H1 (cell line): ENCODE measurements around the gene RAB31. TPM values are rescaled to one million over a fixed set of nuclear protein-coding genes. Genes with fewer than 3 reads are reported as not detected.

ENCODE experiments used
- CTCF ChIA-PET: fragments of 300-600 bp; sonication (Branson Sonifier 250); formaldehyde crosslinking; loops from one replicate; lab custom pipeline; 2021; ENCODE audit not compliant: partially characterized antibody; lab: Charles Lee
- POLR2A ChIA-PET: fragments of 300-600 bp; sonication (Branson Sonifier 250); formaldehyde crosslinking; loops from one replicate; lab custom pipeline; 2021; ENCODE audit warnings: inconsistent platforms; ENCODE audit not compliant: partially characterized antibody; lab: Charles Lee
- DNase-seq, 2 experiments: peaks; one replicate each; pipeline versions ENCODE4 v3.0.0 to v3.0.0-alpha.2; 2010 to 2022; ENCODE audit warnings: low spot score in 2 of 2, low read depth in 1 of 2, mixed read lengths in 1 of 2
- FAIRE-seq: peaks from 2 replicates; lab custom pipeline; 2011; peaks lifted over from hg19 to GRCh38; lab: Jason Lieb, UNC
- H2AFZ ChIP-seq: 2 replicates; pipeline ENCODE4 v1.8.1; 2012; ENCODE audit warnings: low read length, inconsistent platforms
- H2AK5ac ChIP-seq: 2 replicates; pipeline ENCODE4 v1.6.1; 2013; ENCODE audit warnings: low read depth, low read length
- H2BK120ac ChIP-seq: replicated peaks from 2 replicates; pipeline ENCODE3; 2013; ENCODE audit warnings: low read depth, low read length, inconsistent platforms
- H2BK12ac ChIP-seq: 2 replicates; pipeline ENCODE4 v1.6.1; 2013; ENCODE audit warnings: low read depth, low read length
- H2BK15ac ChIP-seq: 2 replicates; pipeline ENCODE4 v1.6.1; 2013; ENCODE audit warnings: low read length
- H2BK20ac ChIP-seq: 2 replicates; pipeline ENCODE4 v1.6.1; 2013; ENCODE audit warnings: low read length
- H2BK5ac ChIP-seq: 2 replicates; pipeline ENCODE4 v1.6.1; 2013; ENCODE audit warnings: low read depth, low read length
- H3K14ac ChIP-seq: 2 replicates; pipeline ENCODE4 v1.6.1; 2013; ENCODE audit warnings: inconsistent platforms; ENCODE audit not compliant: insufficient read length
- H3K18ac ChIP-seq: 2 replicates; pipeline ENCODE4 v1.6.1; 2013; ENCODE audit warnings: low read length; ENCODE audit errors: extremely low read depth
- H3K23ac ChIP-seq: 2 replicates; pipeline ENCODE4 v1.6.1; 2013; ENCODE audit warnings: inconsistent platforms; ENCODE audit not compliant: insufficient read length
- H3K23me2 ChIP-seq: 2 replicates; pipeline ENCODE4 v1.6.1; 2013; ENCODE audit warnings: low read depth, low read length
- H3K27ac ChIP-seq: 2 replicates; pipeline ENCODE4 v1.6.1; 2011; ENCODE audit warnings: low read depth, low read length, inconsistent platforms
- H3K27me3 ChIP-seq, 4 experiments: replicated peaks in 1 of 4; 1 replicate in 1 of 4; 2 replicates in 3 of 4; pipeline versions ENCODE4 v1.6.1 to v1.8.1; 2011 to 2013; ENCODE audit warnings: low read length in 3 of 4, mild to moderate bottlenecking in 3 of 4, inconsistent platforms in 2 of 4, mixed read lengths in 2 of 4, moderate library complexity in 1 of 4; ENCODE audit not compliant: control insufficient read depth in 3 of 4, insufficient read depth in 3 of 4; ENCODE audit errors: extremely low read depth in 1 of 4
- H3K36me3 ChIP-seq, 4 experiments: 2 replicates each; pipeline versions ENCODE4 v1.6.1 to v1.8.1; 2011 to 2013; ENCODE audit warnings: mild to moderate bottlenecking in 4 of 4, low read length in 3 of 4, moderate library complexity in 2 of 4, control low read depth in 1 of 4, inconsistent platforms in 1 of 4; ENCODE audit not compliant: insufficient read depth in 4 of 4, control insufficient read depth in 2 of 4
- H3K4ac ChIP-seq: replicated peaks from 2 replicates; pipeline ENCODE3; 2013; ENCODE audit warnings: low read length, low read depth, mixed read lengths, inconsistent platforms; ENCODE audit not compliant: insufficient read length
- H3K4me1 ChIP-seq, 4 experiments: replicated peaks in 1 of 4; 1 replicate in 1 of 4; 2 replicates in 3 of 4; pipeline versions ENCODE4 v1.6.1 to v1.8.1; 2011 to 2013; ENCODE audit warnings: low read length in 3 of 4, inconsistent platforms in 2 of 4, mixed read lengths in 1 of 4; ENCODE audit not compliant: insufficient read depth in 4 of 4, control insufficient read depth in 3 of 4
- H3K4me2 ChIP-seq, 2 experiments: 2 replicates each; pipeline versions ENCODE4 v1.6.1 to v1.8.1; 2011 to 2013; ENCODE audit warnings: low read depth in 2 of 2, low read length in 2 of 2, control low read depth in 1 of 2, inconsistent platforms in 1 of 2, mild to moderate bottlenecking in 1 of 2; ENCODE audit not compliant: insufficient read depth in 1 of 2
- H3K4me3 ChIP-seq, 4 experiments: fragments of 200-600, 300-600 bp in 1 of 4; sonication (generic), shearing (Covaris generic), sonication (Bioruptor Twin) in 1 of 4; 2 replicates each; pipeline versions ENCODE4 v1.5.1 to v1.8.1; 2011 to 2016; ENCODE audit warnings: low read length in 4 of 4, low read depth in 3 of 4, control low read depth in 2 of 4, inconsistent platforms in 2 of 4, mild to moderate bottlenecking in 2 of 4, mixed read lengths in 1 of 4, moderate library complexity in 1 of 4; ENCODE audit not compliant: insufficient read depth in 2 of 4; ENCODE audit errors: extremely low read depth in 1 of 4
- H3K56ac ChIP-seq: replicated peaks from 2 replicates; pipeline ENCODE3; 2013; ENCODE audit warnings: low read depth, mild to moderate bottlenecking, mixed read lengths, low read length, inconsistent platforms; ENCODE audit not compliant: insufficient read length
- H3K79me1 ChIP-seq: 2 replicates; pipeline ENCODE4 v1.6.1; 2013; ENCODE audit warnings: low read depth, low read length, control low read depth
- H3K79me2 ChIP-seq, 2 experiments: 2 replicates each; pipeline versions ENCODE4 v1.6.1 to v1.8.1; 2012 to 2013; ENCODE audit warnings: low read length in 2 of 2, mild to moderate bottlenecking in 2 of 2, inconsistent platforms in 1 of 2; ENCODE audit not compliant: insufficient read depth in 2 of 2, control insufficient read depth in 1 of 2
- H3K9ac ChIP-seq, 4 experiments: replicated peaks in 1 of 4; 1 replicate in 1 of 4; 2 replicates in 3 of 4; pipeline versions ENCODE4 v1.6.1 to v1.8.1; 2011 to 2013; ENCODE audit warnings: low read depth in 3 of 4, low read length in 3 of 4, control low read depth in 2 of 4, mild to moderate bottlenecking in 2 of 4, moderate library complexity in 2 of 4, inconsistent platforms in 1 of 4; ENCODE audit errors: extremely low read depth in 1 of 4
- H3K9me3 ChIP-seq, 2 experiments: 2 replicates each; pipeline versions ENCODE4 v1.6.1 to v1.8.1; 2012 to 2013; ENCODE audit warnings: mild to moderate bottlenecking in 2 of 2, moderate library complexity in 2 of 2, control low read depth in 1 of 2, inconsistent platforms in 1 of 2, low read depth in 1 of 2, low read length in 1 of 2, mixed read lengths in 1 of 2; ENCODE audit not compliant: insufficient read depth in 2 of 2
- H4K20me1 ChIP-seq, 2 experiments: replicated peaks in 1 of 2; 2 replicates each; pipeline versions ENCODE3 to v1.8.1; 2011 to 2013; ENCODE audit warnings: inconsistent platforms in 2 of 2, low read length in 2 of 2, mild to moderate bottlenecking in 1 of 2; ENCODE audit not compliant: insufficient read depth in 2 of 2, control insufficient read depth in 1 of 2
- H4K5ac ChIP-seq: 2 replicates; pipeline ENCODE4 v1.6.1; 2013; ENCODE audit warnings: low read length, low read depth, mixed read lengths, inconsistent platforms; ENCODE audit not compliant: insufficient read length
- H4K8ac ChIP-seq: 2 replicates; pipeline ENCODE4 v1.8.0; 2013; ENCODE audit warnings: mild to moderate bottlenecking, moderate library complexity, low read length, inconsistent platforms; ENCODE audit not compliant: insufficient read depth; ENCODE audit errors: extremely low read depth
- H4K91ac ChIP-seq: replicated peaks from 2 replicates; pipeline ENCODE3; 2013; ENCODE audit warnings: low read length, mixed read lengths, inconsistent platforms; ENCODE audit not compliant: insufficient read length
- CHD2 ChIP-seq: IDR thresholded peaks from 2 replicates; pipeline ENCODE4 v1.6.1; 2012; ENCODE audit warnings: low read length, improper control_type of control experiment
- FOSL1 ChIP-seq: IDR thresholded peaks from 2 replicates; pipeline ENCODE4 v1.6.1; 2011; ENCODE audit warnings: mild to moderate bottlenecking, low read depth, low read length, moderate library complexity; ENCODE audit not compliant: insufficient read depth
- GTF2F1 ChIP-seq: IDR thresholded peaks from 2 replicates; pipeline ENCODE4 v1.6.1; 2012; ENCODE audit warnings: low read depth, low read length, improper control_type of control experiment, borderline replicate concordance
- HDAC2 ChIP-seq, 2 experiments: fragments of 300-600 bp in 1 of 2; sonication (generic) in 1 of 2; IDR thresholded peaks; 2 replicates each; pipeline ENCODE4 v1.6.1; 2011 to 2012; ENCODE audit warnings: low read depth in 2 of 2, low read length in 2 of 2, mild to moderate bottlenecking in 2 of 2, moderate library complexity in 2 of 2, borderline replicate concordance in 1 of 2, inconsistent platforms in 1 of 2
- TCF12 ChIP-seq: IDR thresholded peaks from 2 replicates; pipeline ENCODE4 v1.6.1; 2011; ENCODE audit warnings: low read depth, mild to moderate bottlenecking, low read length
- ZNF274 ChIP-seq: IDR thresholded peaks from 2 replicates; pipeline ENCODE4 v1.7.0; 2012; ENCODE audit warnings: low read length, borderline replicate concordance; ENCODE audit errors: extremely low read depth
- WGBS, 2 experiments: shearing (Covaris generic) in 1 of 2; methylation state at CpG; one replicate each; pipeline versions ENCODE4 v1.1.6 to v1.1.7; 2013 to 2015; ENCODE audit warnings: low lambda C conversion rate in 2 of 2, mixed read lengths in 2 of 2, inconsistent platforms in 1 of 2, low coverage in 1 of 2, missing lambda C conversion rate in 1 of 2; ENCODE audit not compliant: insufficient replicate concordance in 2 of 2, insufficient coverage in 1 of 2, insufficient read length in 1 of 2; ENCODE audit errors: extremely low coverage in 1 of 2, missing lambda C conversion rate in 1 of 2; 5-methylcytosine and 5-hydroxymethylcytosine counted together
- polyA plus RNA-seq, 7 experiments: library from polyadenylated mRNA; depleted of rRNA in 3 of 7; stranded (reverse) in 5 of 7; unstranded in 2 of 7; fragments of >200 nt in 5 of 7; fragments of 200-250 nt in 2 of 7; gene quantifications; 1 replicate in 5 of 7; 2 replicates in 1 of 7; 4 replicates in 1 of 7; pipeline versions ENCODE4 v1.2.1 to v1.2.3, GENCODE V29; 2011 to 2013; ENCODE audit warnings: missing spikeins in 2 of 7, mixed read lengths in 2 of 7
- total RNA-seq: library from RNA; stranded (reverse); fragmentation: NEBNext Ultra II Directional; extraction: Animal tissue kit (Norgen Biotek cat#: 25700); gene quantifications from 2 replicates; pipeline ENCODE4 v1.2.1, GENCODE V29; 2021

Gene RAB31
- total and polyA plus RNA-seq, 2 of the 8 experiments (the other 6 are each of a cell fraction or from before 2014, with no cell fraction given) = 15.2 to 40.9 TPM

- no peaks in the 10 kb centered on the region for H3K79me2 ChIP-seq
- CTCF ChIA-PET = no interaction called here
These were observed 154.6 kb downstream of the RAB31 start for GRCh38 chr18:9862686-9863085.

More at GRCh38 chr18:9862686-9863085, 154.6 kb downstream of the RAB31 start:
- no peak overlapping the region for H3K4me2 ChIP-seq
- H3K23ac ChIP-seq = no peak overlapping the region
- 56% methylated on average over 3 of the region's 3 CpGs; no CpG with 5 or more reads in 1 of the 2 experiments for WGBS, 2 experiments
- H3K27me3 ChIP-seq = peaks cover 0 to 2% (median 0%) of the 10 kb centered on the region in 4 experiments; a peak in 1 of 7 replicates
- H4K20me1 ChIP-seq = no peaks in the 10 kb centered on the region
- H3K79me1 ChIP-seq = no peaks in the 10 kb centered on the region
- no peak overlapping the region for H3K18ac ChIP-seq
- H3K14ac ChIP-seq = no peak overlapping the region
- no peak overlapping the region for H3K4ac ChIP-seq
- H3K36me3 ChIP-seq = no peaks in the 10 kb centered on the region; a peak in 1 of 8 replicates
- no peak overlapping the region for H2AK5ac ChIP-seq
- H3K4me1 ChIP-seq = peaks cover 0 to 2% (median 0%) of the 10 kb centered on the region in 4 experiments; a peak in 1 of 7 replicates
- H3K27ac ChIP-seq = no peak overlapping the region
- H2BK15ac ChIP-seq = no peak overlapping the region
- H3K56ac ChIP-seq = no peak overlapping the region
- no peaks in the 10 kb centered on the region; the same call in 1 of the 2 replicates for H3K23me2 ChIP-seq
- TF ChIP-seq CHD2 (no peak), FOSL1 (no peak), GTF2F1 (no peak), ZNF274 (no peak), HDAC2 (IDR thresholded peaks at IDR 0.05; ENCODE audit: borderline replicate concordance in 1 of 2, low read depth in 2 of 2, low read length in 2 of 2) (no peak), TCF12 (no peak)
- H4K8ac ChIP-seq = no peak overlapping the region
- POLR2A ChIA-PET = interaction anchor here (1.1 kb wide), 1 partner anchor 20 kb away, joined by 3 read pairs; no protein-coding TSS in a partner anchor
- no peak overlapping the region for H2BK20ac ChIP-seq
- H3K9me3 ChIP-seq = peaks cover 12 to 17% of the 10 kb centered on the region in 2 experiments; a peak in 3 of 4 replicates
- no peak overlapping the region for H4K5ac ChIP-seq
- DNase-seq = no peak
- no peak overlapping the region for H3K9ac ChIP-seq
- H4K91ac ChIP-seq = no peak overlapping the region
- no peak overlapping the region for H3K4me3 ChIP-seq
- no peak overlapping the region for H2BK12ac ChIP-seq
- H2AFZ ChIP-seq = no peak overlapping the region
- FAIRE-seq = no peak
- no peak overlapping the region for H2BK5ac ChIP-seq
- no peak overlapping the region for H2BK120ac ChIP-seq
